IgD-negative memory B cell (primary cell): Measurements from ENCODE around the gene OR1F1. TPM values are rescaled to one million over a fixed set of nuclear protein-coding genes. Genes with fewer than 3 reads are reported as not detected.
A peak's percentile ranks its signal among the peaks of the same experiment; 100 is the strongest.
"Not testable (repeated sequence)": the region's sequence is repeated elsewhere in the genome, so short reads cannot be mapped to it uniquely, and the experiment has no call there.

ENCODE experiments used
- H3K27ac Mint-ChIP-seq, 3 donors: one replicate each; pipeline ENCODE4 v1.8.0; 2020 to 2022; ENCODE audit warnings: mild to moderate bottlenecking in 3 of 3, mixed read lengths in 3 of 3, moderate library complexity in 1 of 3
- H3K27me3 Mint-ChIP-seq: one replicate; pipeline ENCODE4 v1.8.0; 2021; ENCODE audit warnings: mixed read lengths
- H3K36me3 Mint-ChIP-seq: one replicate; pipeline ENCODE4 v1.8.0; 2020; ENCODE audit warnings: mild to moderate bottlenecking, mixed read lengths
- H3K4me1 Mint-ChIP-seq, 3 donors: one replicate each; pipeline ENCODE4 v1.8.0; 2020 to 2022; ENCODE audit warnings: mixed read lengths in 3 of 3, mild to moderate bottlenecking in 1 of 3
- H3K4me3 Mint-ChIP-seq, 4 donors: one replicate each; pipeline ENCODE4 v1.8.0; 2020 to 2022; ENCODE audit warnings: mild to moderate bottlenecking in 4 of 4, mixed read lengths in 4 of 4, moderate library complexity in 3 of 4
- H3K9me3 Mint-ChIP-seq, 3 donors: one replicate each; pipeline ENCODE4 v1.8.0; 2020 to 2021; ENCODE audit warnings: mixed read lengths in 3 of 3, mild to moderate bottlenecking in 1 of 3
- polyA plus RNA-seq: library from polyadenylated mRNA; unstranded; fragments of 300-500 nt; fragmentation: Illumina TruSeq; gene quantifications from one replicate; pipeline ENCODE4 v1.2.3, GENCODE V29; 2021

Gene OR1F1
- polyA plus RNA-seq, 1 donor from 2014 or later: not detected

- peaks cover 0 to 4% (median 0%) of the 10 kb centered on the region in 3 donors for H3K9me3 Mint-ChIP-seq
- no peaks in the 10 kb centered on the region for H3K36me3 Mint-ChIP-seq
- peaks cover 2% of the 10 kb centered on the region for H3K27me3 Mint-ChIP-seq
- peak overlapping the region; percentile 82 to 100 (median 92) for H3K4me3 Mint-ChIP-seq
- H3K27ac Mint-ChIP-seq: peak overlapping the region; percentile 92 to 99 (median 93)
- peaks cover 5 to 26% (median 12%) of the 10 kb centered on the region in 3 donors for H3K4me1 Mint-ChIP-seq
These were observed 29.9 kb upstream of the OR1F1 start for GRCh38 chr16:3158026-3158509.

- Mint-ChIP-seq H3K9me3 (peaks cover 0 to 4% (median 0%) of the 10 kb centered on the region in 3 donors), H3K4me3 (peak overlapping the region; percentile 87 to 100 (median 96)), H3K36me3 (no peaks in the 10 kb centered on the region), H3K4me1 (peaks cover 5 to 26% (median 12%) of the 10 kb centered on the region in 3 donors), H3K27me3 (peaks cover 2% of the 10 kb centered on the region), H3K27ac (peak overlapping the region; percentile 93 to 99 (median 96))
These were observed 29.3 kb upstream of the OR1F1 start for GRCh38 chr16:3158510-3159314.

- peak overlapping the region; percentile 3 to 71 (median 63) for H3K27ac Mint-ChIP-seq
- H3K9me3 Mint-ChIP-seq: peaks cover 0 to 2% (median 0%) of the 10 kb centered on the region in 3 donors
- peak overlapping the region in 2 of 4 donors; percentile 76 to 82 for H3K4me3 Mint-ChIP-seq
- H3K27me3 Mint-ChIP-seq: peaks cover 2% of the 10 kb centered on the region
- H3K4me1 Mint-ChIP-seq: peaks cover 7 to 22% (median 15%) of the 10 kb centered on the region in 3 donors
- H3K36me3 Mint-ChIP-seq: no peaks in the 10 kb centered on the region
These were observed 26.6 kb upstream of the OR1F1 start for GRCh38 chr16:3161235-3162018.

GRCh38 chr16:3164121-3164991, 23.6 kb upstream of the OR1F1 start:
- Mint-ChIP-seq H3K27me3 (peaks cover 4% of the 10 kb centered on the region), H3K4me1 (peaks cover 2 to 7% (median 4%) of the 10 kb centered on the region in 3 donors), H3K4me3 (peak overlapping the region in 3 of 4 donors; percentile 28 to 58 (median 55)), H3K9me3 (no peaks in the 10 kb centered on the region), H3K36me3 (no peaks in the 10 kb centered on the region), H3K27ac (peak overlapping the region in 2 of 3 donors; percentile 39 to 59)

GRCh38 chr16:3165111-3165822, 22.7 kb upstream of the OR1F1 start:
- H3K27me3 Mint-ChIP-seq: peaks cover 9% of the 10 kb centered on the region
- H3K4me3 Mint-ChIP-seq: peak overlapping the region; percentile 54 to 88 (median 77)
- peak overlapping the region in 1 of 3 donors; percentile 83 for H3K27ac Mint-ChIP-seq
- H3K4me1 Mint-ChIP-seq: peaks cover 2 to 5% (median 4%) of the 10 kb centered on the region in 3 donors
- H3K9me3 Mint-ChIP-seq: no peaks in the 10 kb centered on the region
- H3K36me3 Mint-ChIP-seq: no peaks in the 10 kb centered on the region

GRCh38 chr16:3166505-3166886, 21.5 kb upstream of the OR1F1 start:
- Mint-ChIP-seq H3K27me3 (peaks cover 20% of the 10 kb centered on the region), H3K4me1 (peaks cover 4 to 12% (median 11%) of the 10 kb centered on the region in 3 donors), H3K9me3 (no peaks in the 10 kb centered on the region), H3K27ac (peak overlapping the region in 1 of 3 donors; percentile 83), H3K36me3 (no peaks in the 10 kb centered on the region), H3K4me3 (no peak overlapping the region)

GRCh38 chr16:3168729-3169128, 19.3 kb upstream of the OR1F1 start:
- peaks cover 11 to 17% (median 12%) of the 10 kb centered on the region in 3 donors for H3K4me1 Mint-ChIP-seq
- H3K9me3 Mint-ChIP-seq, H3K36me3 Mint-ChIP-seq: not testable (repeated sequence)
- H3K27me3 Mint-ChIP-seq: peaks cover 33% of the 10 kb centered on the region
- peak overlapping the region in 1 of 4 donors; percentile 47 for H3K4me3 Mint-ChIP-seq
- peak overlapping the region in 1 of 3 donors; percentile 5 for H3K27ac Mint-ChIP-seq

GRCh38 chr16:3170440-3171180, 17.4 kb upstream of the OR1F1 start:
- H3K27me3 Mint-ChIP-seq: peaks cover 44% of the 10 kb centered on the region
- no peaks in the 10 kb centered on the region for H3K36me3 Mint-ChIP-seq
- peaks cover 16 to 20% (median 18%) of the 10 kb centered on the region in 3 donors for H3K4me1 Mint-ChIP-seq
- peaks cover 0 to 3% (median 0%) of the 10 kb centered on the region in 3 donors for H3K9me3 Mint-ChIP-seq
- peak overlapping the region; percentile 69 to 83 (median 74) for H3K4me3 Mint-ChIP-seq
- peak overlapping the region; percentile 76 to 80 (median 77) for H3K27ac Mint-ChIP-seq

- Mint-ChIP-seq H3K4me3 (peak overlapping the region; percentile 69 to 83 (median 74)), H3K27ac (peak overlapping the region; percentile 77 to 93 (median 80)), H3K36me3 (no peaks in the 10 kb centered on the region), H3K9me3 (peaks cover 0 to 7% (median 0%) of the 10 kb centered on the region in 3 donors), H3K27me3 (peaks cover 50% of the 10 kb centered on the region), H3K4me1 (peaks cover 12 to 22% (median 16%) of the 10 kb centered on the region in 3 donors)
These were observed 16.7 kb upstream of the OR1F1 start for GRCh38 chr16:3171181-3171854.

GRCh38 chr16:3171855-3172593, 16.0 kb upstream of the OR1F1 start:
- H3K27me3 Mint-ChIP-seq: peaks cover 57% of the 10 kb centered on the region
- H3K36me3 Mint-ChIP-seq: peaks cover under 1% of the 10 kb centered on the region
- peaks cover 0 to 7% (median 0%) of the 10 kb centered on the region in 3 donors for H3K9me3 Mint-ChIP-seq
- peaks cover 12 to 22% (median 16%) of the 10 kb centered on the region in 3 donors for H3K4me1 Mint-ChIP-seq
- peak overlapping the region; percentile 67 to 79 (median 70) for H3K4me3 Mint-ChIP-seq
- peak overlapping the region; percentile 77 to 93 (median 80) for H3K27ac Mint-ChIP-seq

GRCh38 chr16:3173892-3174617, 13.9 kb upstream of the OR1F1 start:
- Mint-ChIP-seq H3K4me1 (peaks cover 12 to 22% (median 16%) of the 10 kb centered on the region in 3 donors), H3K9me3 (peaks cover 0 to 7% (median 0%) of the 10 kb centered on the region in 3 donors), H3K36me3 (peaks cover 2% of the 10 kb centered on the region), H3K4me3 (peak overlapping the region in 3 of 4 donors; percentile 63 to 70 (median 68)), H3K27me3 (peaks cover 62% of the 10 kb centered on the region), H3K27ac (peak overlapping the region; percentile 23 to 92 (median 81))
